ENCODE data around the gene DKK3. TPM values are rescaled to one million over a fixed set of nuclear protein-coding genes. Genes with fewer than 3 reads are reported as not detected.
A peak's percentile ranks its signal among the peaks of the same experiment; 100 is the strongest.

Gene DKK3
- total RNA-seq, 1 donor from 2014 or later = 307 TPM

DNA sequence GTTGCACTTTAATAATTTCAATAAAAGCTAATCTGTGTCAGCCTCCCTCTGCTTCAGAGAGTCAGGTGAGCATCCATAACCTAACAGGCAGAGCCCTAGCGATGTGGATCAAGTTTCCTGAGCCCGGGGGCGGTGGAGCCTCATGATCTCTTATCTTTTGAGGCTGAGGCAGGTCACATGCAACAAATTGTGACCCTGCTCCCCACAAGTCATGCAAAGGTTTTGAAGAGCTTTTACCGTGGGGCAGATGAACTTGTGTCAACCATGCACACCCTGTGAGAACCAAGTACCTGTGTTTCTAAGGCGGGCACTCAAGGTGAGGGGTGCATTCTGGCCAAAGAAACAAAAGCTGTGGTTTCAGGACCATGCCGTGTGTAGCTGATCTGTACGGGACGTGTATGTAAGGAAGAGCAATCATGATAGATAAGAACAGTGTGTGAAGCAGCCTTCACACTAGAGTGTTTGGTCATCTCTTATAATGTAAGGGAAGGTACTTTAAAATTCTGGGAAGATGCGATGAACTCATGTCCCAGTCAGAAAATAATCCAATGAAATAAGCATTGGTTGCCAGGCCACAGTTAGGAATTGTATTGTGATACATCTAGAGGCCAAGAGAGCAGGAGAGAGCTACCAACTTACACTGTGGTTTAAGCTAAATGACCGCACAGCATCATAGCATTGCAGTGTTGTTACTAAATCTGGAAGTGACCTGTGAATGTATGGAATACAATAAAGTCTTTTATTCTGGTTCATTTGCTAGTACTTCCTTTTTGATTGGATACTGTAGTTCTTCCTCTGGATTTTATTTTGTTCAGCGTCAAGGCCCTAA is 49.8 kb downstream of the DKK3 start:
- FAIRE-seq = no peak
- peak overlapping the region; percentile 39 for H3K27ac ChIP-seq (ENCODE audit: low read depth, low read length)

DNA sequence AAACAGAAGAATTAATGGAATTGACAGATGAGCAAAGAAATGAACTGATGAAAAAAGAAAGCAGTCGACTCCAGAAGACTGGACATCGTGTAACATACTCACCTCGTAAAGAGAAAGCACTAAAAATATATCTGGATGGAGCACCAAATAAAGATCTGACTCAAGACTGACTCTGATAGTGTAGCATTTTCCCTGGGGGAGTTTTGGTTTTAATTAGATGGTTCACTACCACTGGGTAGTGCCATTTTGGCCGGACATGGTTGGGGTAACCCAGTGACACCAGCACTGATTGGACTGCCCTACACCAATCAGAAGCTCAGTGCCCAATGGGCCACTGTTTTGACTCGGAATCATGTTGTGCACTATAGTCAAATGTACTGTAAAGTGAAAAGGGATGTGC is 52.4 kb downstream of the DKK3 start:
- H3K4me3 ChIP-seq (ENCODE audit: insufficient read depth, low read depth, low read length) = no peak overlapping the region
- no peak overlapping the region for H3K4me3 Mint-ChIP-seq (ENCODE audit: unreplicated experiment)
- H3K27ac Mint-ChIP-seq (ENCODE audit: unreplicated experiment) = no peak overlapping the region
- no peak overlapping the region for H2AFZ ChIP-seq (ENCODE audit: low read depth, low read length)
- no peaks in the 10 kb centered on the region for H3K9me3 ChIP-seq (ENCODE audit: insufficient read depth, low read depth, low read length)
- H3K79me2 ChIP-seq (ENCODE audit: insufficient read depth, low read length) = no peaks in the 10 kb centered on the region
- H3K27me3 Mint-ChIP-seq (ENCODE audit: low read depth, unreplicated experiment) = no peaks in the 10 kb centered on the region
- H3K4me1 Mint-ChIP-seq (ENCODE audit: low read depth, unreplicated experiment) = peaks cover 12% of the 10 kb centered on the region
- no peaks in the 10 kb centered on the region for H3K9me3 Mint-ChIP-seq (ENCODE audit: unreplicated experiment)
- TF ChIP-seq EZH2 (IDR thresholded peaks at IDR 0.05; ENCODE audit: insufficient read depth, low read length) = no peak
- TF ChIP-seq, protein P1, sequence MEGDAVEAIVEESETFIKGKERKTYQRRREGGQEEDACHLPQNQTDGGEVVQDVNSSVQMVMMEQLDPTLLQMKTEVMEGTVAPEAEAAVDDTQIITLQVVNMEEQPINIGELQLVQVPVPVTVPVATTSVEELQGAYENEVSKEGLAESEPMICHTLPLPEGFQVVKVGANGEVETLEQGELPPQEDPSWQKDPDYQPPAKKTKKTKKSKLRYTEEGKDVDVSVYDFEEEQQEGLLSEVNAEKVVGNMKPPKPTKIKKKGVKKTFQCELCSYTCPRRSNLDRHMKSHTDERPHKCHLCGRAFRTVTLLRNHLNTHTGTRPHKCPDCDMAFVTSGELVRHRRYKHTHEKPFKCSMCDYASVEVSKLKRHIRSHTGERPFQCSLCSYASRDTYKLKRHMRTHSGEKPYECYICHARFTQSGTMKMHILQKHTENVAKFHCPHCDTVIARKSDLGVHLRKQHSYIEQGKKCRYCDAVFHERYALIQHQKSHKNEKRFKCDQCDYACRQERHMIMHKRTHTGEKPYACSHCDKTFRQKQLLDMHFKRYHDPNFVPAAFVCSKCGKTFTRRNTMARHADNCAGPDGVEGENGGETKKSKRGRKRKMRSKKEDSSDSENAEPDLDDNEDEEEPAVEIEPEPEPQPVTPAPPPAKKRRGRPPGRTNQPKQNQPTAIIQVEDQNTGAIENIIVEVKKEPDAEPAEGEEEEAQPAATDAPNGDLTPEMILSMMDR (IDR thresholded peaks at IDR 0.05; ENCODE audit: insufficient read depth, low read depth, low read length) = no peak
- H3K36me3 ChIP-seq (ENCODE audit: insufficient read depth, low read length) = peaks cover 29% of the 10 kb centered on the region
- FAIRE-seq (no peak), DNase-seq (ENCODE audit: low read depth) (no peak)
- H3K27ac ChIP-seq (ENCODE audit: low read depth, low read length) = no peak overlapping the region
- peaks cover 15% of the 10 kb centered on the region for H3K36me3 Mint-ChIP-seq (ENCODE audit: low read depth, unreplicated experiment)
- no peaks in the 10 kb centered on the region for H3K27me3 ChIP-seq (ENCODE audit: insufficient read depth, low read length)
- H3K4me1 ChIP-seq (ENCODE audit: insufficient read depth, low read length) = peaks cover 5% of the 10 kb centered on the region
- no peak overlapping the region for H3K4me2 ChIP-seq (ENCODE audit: low read length)
- H4K20me1 ChIP-seq (ENCODE audit: insufficient read depth, low read length) = no peaks in the 10 kb centered on the region
- H3K9ac ChIP-seq (ENCODE audit: low read length) = no peak overlapping the region

More for the DNA sequence above, 49.8 kb downstream of the DKK3 start:
- Histone ChIP-seq H3K79me2 (ENCODE audit: insufficient read depth, low read length) (no peaks in the 10 kb centered on the region), H3K4me3 (ENCODE audit: insufficient read depth, low read depth, low read length) (no peak overlapping the region), H3K4me1 (ENCODE audit: insufficient read depth, low read length) (peaks cover 5% of the 10 kb centered on the region), H4K20me1 (ENCODE audit: insufficient read depth, low read length) (no peaks in the 10 kb centered on the region), H3K27me3 (ENCODE audit: insufficient read depth, low read length) (no peaks in the 10 kb centered on the region), H3K9ac (ENCODE audit: low read length) (no peak overlapping the region), H3K9me3 (ENCODE audit: insufficient read depth, low read depth, low read length) (no peaks in the 10 kb centered on the region), H3K36me3 (ENCODE audit: insufficient read depth, low read length) (peaks cover 30% of the 10 kb centered on the region), H2AFZ (ENCODE audit: low read depth, low read length) (no peak overlapping the region), H3K4me2 (ENCODE audit: low read length) (no peak overlapping the region)
- Mint-ChIP-seq H3K4me1 (ENCODE audit: low read depth, unreplicated experiment) (peaks cover 13% of the 10 kb centered on the region), H3K27ac (ENCODE audit: unreplicated experiment) (no peak overlapping the region), H3K9me3 (ENCODE audit: unreplicated experiment) (peaks cover 6% of the 10 kb centered on the region), H3K4me3 (ENCODE audit: unreplicated experiment) (no peak overlapping the region), H3K27me3 (ENCODE audit: low read depth, unreplicated experiment) (no peaks in the 10 kb centered on the region), H3K36me3 (ENCODE audit: low read depth, unreplicated experiment) (peaks cover 33% of the 10 kb centered on the region)
- peak; percentile 27 for DNase-seq (ENCODE audit: low read depth)
- no peak for TF ChIP-seq EZH2 (IDR thresholded peaks at IDR 0.05; ENCODE audit: insufficient read depth, low read length)
- TF ChIP-seq, protein P1 (IDR thresholded peaks at IDR 0.05; ENCODE audit: insufficient read depth, low read depth, low read length) = no peak

DNA sequence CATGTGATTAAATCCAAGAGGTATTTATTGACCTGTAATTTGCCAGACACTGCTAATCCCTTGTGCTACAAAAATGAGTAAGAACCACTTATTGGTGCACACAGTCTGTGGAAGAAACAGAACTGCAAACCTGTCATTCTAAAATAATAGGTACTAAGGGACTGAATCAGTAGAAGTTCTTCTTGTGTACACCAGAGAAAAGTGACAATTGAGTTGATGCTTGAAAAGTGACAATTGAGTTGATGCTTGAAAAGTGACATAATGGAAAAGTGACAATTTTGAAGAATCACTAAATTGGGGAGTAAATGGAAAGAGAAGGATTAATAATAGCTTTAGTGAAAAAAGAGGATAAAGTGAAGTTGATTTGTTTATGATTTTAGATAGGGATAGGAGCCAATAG is 56.4 kb downstream of the DKK3 start:
- Histone ChIP-seq H2AFZ (ENCODE audit: low read depth, low read length) (no peak overlapping the region), H4K20me1 (ENCODE audit: insufficient read depth, low read length) (no peaks in the 10 kb centered on the region), H3K36me3 (ENCODE audit: insufficient read depth, low read length) (peaks cover 30% of the 10 kb centered on the region), H3K9me3 (ENCODE audit: insufficient read depth, low read depth, low read length) (no peaks in the 10 kb centered on the region), H3K4me1 (ENCODE audit: insufficient read depth, low read length) (no peaks in the 10 kb centered on the region), H3K4me2 (ENCODE audit: low read length) (no peak overlapping the region), H3K9ac (ENCODE audit: low read length) (no peak overlapping the region), H3K27ac (ENCODE audit: low read depth, low read length) (no peak overlapping the region), H3K4me3 (ENCODE audit: insufficient read depth, low read depth, low read length) (no peak overlapping the region), H3K79me2 (ENCODE audit: insufficient read depth, low read length) (no peaks in the 10 kb centered on the region), H3K27me3 (ENCODE audit: insufficient read depth, low read length) (no peaks in the 10 kb centered on the region)
- no peak for FAIRE-seq
- no peak for TF ChIP-seq EZH2 (IDR thresholded peaks at IDR 0.05; ENCODE audit: insufficient read depth, low read length)
- TF ChIP-seq, protein P1 (IDR thresholded peaks at IDR 0.05; ENCODE audit: insufficient read depth, low read depth, low read length) = no peak
- DNase-seq (ENCODE audit: low read depth) = no peak
- Mint-ChIP-seq H3K4me3 (ENCODE audit: unreplicated experiment) (no peak overlapping the region), H3K27ac (ENCODE audit: unreplicated experiment) (no peak overlapping the region), H3K4me1 (ENCODE audit: low read depth, unreplicated experiment) (no peaks in the 10 kb centered on the region), H3K36me3 (ENCODE audit: low read depth, unreplicated experiment) (peaks cover 2% of the 10 kb centered on the region), H3K9me3 (ENCODE audit: unreplicated experiment) (no peaks in the 10 kb centered on the region), H3K27me3 (ENCODE audit: low read depth, unreplicated experiment) (no peaks in the 10 kb centered on the region)
